Upper lobe of right lung (tissue), 1 donor: Measurements from ENCODE around the gene MMP15. TPM values are rescaled to one million over a fixed set of nuclear protein-coding genes. Genes with fewer than 3 reads are reported as not detected.

Experiments
- ATAC-seq: fragments of 200-7000 bp; cut with Tn5 transposase; one replicate; pipeline ENCODE4 v1.9.1; 2020; ENCODE audit warnings: mild to moderate bottlenecking, moderate library complexity
- DNase-seq: peaks from one replicate; pipeline ENCODE4 v3.0.0-alpha.2; 2020
- H3K27ac ChIP-seq: fragments of 200-600 bp; one replicate; pipeline ENCODE4 v1.8.0; 2022
- H3K27me3 ChIP-seq: fragments of 200-600 bp; one replicate; pipeline ENCODE4 v1.8.0; 2022; ENCODE audit warnings: mild to moderate bottlenecking
- H3K36me3 ChIP-seq: fragments of 200-600 bp; one replicate; pipeline ENCODE4 v1.8.0; 2022
- H3K4me1 ChIP-seq: fragments of 200-600 bp; one replicate; pipeline ENCODE4 v1.8.0; 2022
- H3K4me3 ChIP-seq: fragments of 200-600 bp; one replicate; pipeline ENCODE4 v1.8.0; 2022; ENCODE audit warnings: mild to moderate bottlenecking
- H3K9me3 ChIP-seq: fragments of 200-600 bp; one replicate; pipeline ENCODE4 v1.8.0; 2022
- intact Hi-C: fragments of 100-400 bp; cut with DNase I; formaldehyde crosslinking; loops from one replicate; pipeline ENCODE4 v1.11.0; 2022
- total RNA-seq: library from RNA; stranded (reverse); fragmentation: NEBNext Ultra II Directional; extraction: Animal tissue kit (Norgen Biotek cat#: 25700); gene quantifications from one replicate; pipeline ENCODE4 v1.2.1, GENCODE V29; 2021
- TF ChIP-seq, protein P1 (sequence below): fragments of 200-600 bp; IDR thresholded peaks from one replicate; pipeline ENCODE4 v1.8.0; 2022; ENCODE audit warnings: antibody characterized with exemption
- donor health status: DM: no; HTN: yes; CAD: no; lungs with severe emphysema.

The MMP15 gene
- total RNA-seq, 1 donor from 2014 or later, result 25.2 TPM

GRCh38 chr16:57994361-57994760 is 31.2 kb upstream of the MMP15 start:
- H3K4me3 ChIP-seq, result no peak overlapping the region
- H3K27ac ChIP-seq, result no peak overlapping the region
- H3K27me3 ChIP-seq, result no peaks in the 10 kb centered on the region
- DNase-seq, result no peak
- intact Hi-C loops, result no loop called here
- TF ChIP-seq, protein P1, sequence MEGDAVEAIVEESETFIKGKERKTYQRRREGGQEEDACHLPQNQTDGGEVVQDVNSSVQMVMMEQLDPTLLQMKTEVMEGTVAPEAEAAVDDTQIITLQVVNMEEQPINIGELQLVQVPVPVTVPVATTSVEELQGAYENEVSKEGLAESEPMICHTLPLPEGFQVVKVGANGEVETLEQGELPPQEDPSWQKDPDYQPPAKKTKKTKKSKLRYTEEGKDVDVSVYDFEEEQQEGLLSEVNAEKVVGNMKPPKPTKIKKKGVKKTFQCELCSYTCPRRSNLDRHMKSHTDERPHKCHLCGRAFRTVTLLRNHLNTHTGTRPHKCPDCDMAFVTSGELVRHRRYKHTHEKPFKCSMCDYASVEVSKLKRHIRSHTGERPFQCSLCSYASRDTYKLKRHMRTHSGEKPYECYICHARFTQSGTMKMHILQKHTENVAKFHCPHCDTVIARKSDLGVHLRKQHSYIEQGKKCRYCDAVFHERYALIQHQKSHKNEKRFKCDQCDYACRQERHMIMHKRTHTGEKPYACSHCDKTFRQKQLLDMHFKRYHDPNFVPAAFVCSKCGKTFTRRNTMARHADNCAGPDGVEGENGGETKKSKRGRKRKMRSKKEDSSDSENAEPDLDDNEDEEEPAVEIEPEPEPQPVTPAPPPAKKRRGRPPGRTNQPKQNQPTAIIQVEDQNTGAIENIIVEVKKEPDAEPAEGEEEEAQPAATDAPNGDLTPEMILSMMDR, result no peak
- H3K4me1 ChIP-seq, result peaks cover 36% of the 10 kb centered on the region
- H3K36me3 ChIP-seq, result peaks cover 23% of the 10 kb centered on the region
- no peak for ATAC-seq
- H3K9me3 ChIP-seq, result no peaks in the 10 kb centered on the region

GRCh38 chr16:57994778-57995177 is 30.8 kb upstream of the MMP15 start:
- no peaks in the 10 kb centered on the region for H3K9me3 ChIP-seq
- peaks cover 23% of the 10 kb centered on the region for H3K36me3 ChIP-seq
- intact Hi-C loops, result no loop called here
- H3K27me3 ChIP-seq, result no peaks in the 10 kb centered on the region
- peak; percentile 84 for DNase-seq
- no peak overlapping the region for H3K27ac ChIP-seq
- ATAC-seq, result peak; percentile 54
- H3K4me1 ChIP-seq, result peaks cover 40% of the 10 kb centered on the region
- H3K4me3 ChIP-seq, result no peak overlapping the region
- TF ChIP-seq, protein P1, result peak; percentile 41

- ATAC-seq (no peak), DNase-seq (no peak)
- Histone ChIP-seq H3K4me1 (peaks cover 40% of the 10 kb centered on the region), H3K9me3 (no peaks in the 10 kb centered on the region), H3K27me3 (no peaks in the 10 kb centered on the region), H3K36me3 (peaks cover 23% of the 10 kb centered on the region), H3K4me3 (no peak overlapping the region), H3K27ac (no peak overlapping the region)
- intact Hi-C loops, result no loop called here
- TF ChIP-seq, protein P1, result no peak
These were observed 29.7 kb upstream of the MMP15 start for GRCh38 chr16:57995721-57996405.

DNA sequence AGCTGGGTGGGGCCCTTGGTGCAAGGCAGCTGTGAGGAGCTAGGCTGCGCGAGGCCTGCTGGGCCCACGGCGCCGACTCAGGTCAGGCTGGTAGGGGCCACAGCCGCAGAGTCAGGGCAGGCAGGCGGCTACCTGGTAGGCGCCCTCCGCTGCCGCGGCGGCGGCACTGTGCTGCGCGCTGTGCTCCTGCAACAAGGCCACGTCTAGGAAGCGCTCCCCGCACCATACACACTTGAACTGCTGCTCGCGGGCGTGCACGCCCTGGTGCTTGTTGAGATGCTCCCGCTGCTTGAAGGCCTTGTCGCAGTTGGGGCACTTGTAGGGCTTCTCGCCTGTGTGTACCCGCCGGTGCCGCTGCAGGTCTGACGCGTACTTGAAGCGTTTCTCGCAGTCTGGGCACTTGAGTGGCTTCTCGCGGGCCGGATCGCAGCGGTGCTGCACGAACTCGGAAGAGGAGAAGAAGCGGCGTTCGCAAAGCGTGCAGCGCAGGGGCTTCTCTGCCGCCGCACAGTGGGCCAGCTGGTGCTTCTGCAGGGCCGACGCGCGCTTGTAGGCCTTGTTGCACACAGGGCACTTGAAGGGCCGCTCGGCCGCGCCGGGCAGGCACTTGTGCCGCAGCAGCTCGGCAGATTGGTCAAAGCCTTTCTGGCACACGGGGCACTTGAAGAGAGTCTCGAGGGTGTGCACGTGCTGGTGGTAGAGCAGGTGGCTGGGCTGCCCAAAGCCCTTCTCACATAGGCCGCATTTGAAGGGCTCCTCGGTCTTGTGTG is 29.0 kb upstream of the MMP15 start:
- Histone ChIP-seq H3K27ac (no peak overlapping the region), H3K4me3 (no peak overlapping the region), H3K4me1 (peaks cover 42% of the 10 kb centered on the region), H3K9me3 (no peaks in the 10 kb centered on the region), H3K27me3 (no peaks in the 10 kb centered on the region), H3K36me3 (peaks cover 23% of the 10 kb centered on the region)
- DNase-seq, result peak; percentile 55
- TF ChIP-seq, protein P1, result no peak
- ATAC-seq, result no peak
- intact Hi-C loops, result no loop called here

GRCh38 chr16:57997176-57997527 is 28.4 kb upstream of the MMP15 start:
- DNase-seq (peak; percentile 58), ATAC-seq (no peak)
- no peaks in the 10 kb centered on the region for H3K9me3 ChIP-seq
- no peaks in the 10 kb centered on the region for H3K27me3 ChIP-seq
- H3K27ac ChIP-seq, result no peak overlapping the region
- intact Hi-C loops, result no loop called here
- peaks cover 23% of the 10 kb centered on the region for H3K36me3 ChIP-seq
- H3K4me3 ChIP-seq, result no peak overlapping the region
- H3K4me1 ChIP-seq, result peaks cover 47% of the 10 kb centered on the region
- TF ChIP-seq, protein P1, result no peak
